Endothelial cell of umbilical vein (primary cell): ENCODE data around the gene PSTPIP1. TPM values are rescaled to one million over a fixed set of nuclear protein-coding genes. Genes with fewer than 3 reads are reported as not detected.

Source experiments
- BruUV-seq: library from RNA; stranded (reverse); fragments of 400-500 nt; replicated peaks from 2 replicates; lab custom pipeline; 2021; lab: Mats Ljungman, UMichigan
- CTCF ChIA-PET: fragments of 300-600, 350-600 bp; sonication (Branson Sonifier 250); formaldehyde crosslinking; loops from one replicate; lab custom pipeline; 2021; ENCODE audit warnings: antibody characterized with exemption, inconsistent platforms; lab: Charles Lee
- POLR2A ChIA-PET: fragments of 300-600, 350-600 bp; sonication (Branson Sonifier 250); formaldehyde crosslinking; loops from one replicate; lab custom pipeline; 2021; ENCODE audit warnings: antibody characterized with exemption, inconsistent platforms; lab: Charles Lee
- DNase-seq: peaks from one replicate; pipeline ENCODE4 v3.0.0-alpha.2; 2011; ENCODE audit warnings: low read depth, low spot score
- FAIRE-seq: peaks from 2 replicates; lab custom pipeline; 2011; peaks lifted over from hg19 to GRCh38; lab: Jason Lieb, UNC
- H2AFZ ChIP-seq: 2 replicates; pipeline ENCODE4 v1.6.0; 2012; ENCODE audit warnings: low read depth, low read length, control low read depth, inconsistent platforms
- H3K27ac ChIP-seq: 2 replicates; pipeline ENCODE4 v1.5.1; 2011; ENCODE audit warnings: low read depth, mild to moderate bottlenecking, control low read depth, low read length, moderate library complexity; ENCODE audit not compliant: insufficient read depth
- H3K27me3 ChIP-seq, 2 experiments: 2 replicates each; pipeline versions ENCODE4 v1.6.0 to v1.6.1; 2011; ENCODE audit warnings: low read length in 2 of 2, mixed read lengths in 1 of 2; ENCODE audit not compliant: control insufficient read depth in 2 of 2, insufficient read depth in 2 of 2
- H3K36me3 ChIP-seq, 2 experiments: 2 replicates in 1 of 2; 3 replicates in 1 of 2; pipeline ENCODE4 v1.5.1; 2011; ENCODE audit warnings: low read length in 2 of 2, mild to moderate bottlenecking in 1 of 2, moderate library complexity in 1 of 2; ENCODE audit not compliant: control insufficient read depth in 2 of 2, insufficient read depth in 2 of 2; ENCODE audit errors: extremely low read depth in 1 of 2
- H3K4me1 ChIP-seq: 3 replicates; pipeline ENCODE4 v1.5.1; 2011; ENCODE audit warnings: mild to moderate bottlenecking, low read length; ENCODE audit not compliant: control insufficient read depth, insufficient read depth; ENCODE audit errors: extremely low read depth
- H3K4me2 ChIP-seq: 2 replicates; pipeline ENCODE4 v1.6.1; 2011; ENCODE audit warnings: low read length, control low read depth, mixed read lengths; ENCODE audit not compliant: insufficient read depth
- H3K4me3 ChIP-seq, 3 experiments: fragments of 200-600 bp in 1 of 3; sonication (generic), shearing (Covaris generic) in 1 of 3; replicated peaks in 1 of 3; 2 replicates each; pipeline ENCODE4 v1.5.1; 2011 to 2016; ENCODE audit warnings: control low read depth in 3 of 3, low read length in 3 of 3, mild to moderate bottlenecking in 2 of 3, inconsistent platforms in 1 of 3, low read depth in 1 of 3, moderate library complexity in 1 of 3; ENCODE audit not compliant: insufficient read depth in 1 of 3
- H3K79me2 ChIP-seq: 2 replicates; pipeline ENCODE4 v1.6.0; 2012; ENCODE audit warnings: low read length, inconsistent platforms; ENCODE audit not compliant: control insufficient read depth, insufficient read depth
- H3K9ac ChIP-seq: replicated peaks from 2 replicates; pipeline ENCODE3; 2011; ENCODE audit warnings: low read length, control low read depth; ENCODE audit not compliant: insufficient read depth; ENCODE audit errors: extremely low read depth
- H3K9me1 ChIP-seq: replicated peaks from 3 replicates; pipeline ENCODE4 v1.6.0; 2011; ENCODE audit warnings: mild to moderate bottlenecking, low read length; ENCODE audit not compliant: control insufficient read depth, insufficient read depth; ENCODE audit errors: extremely low read depth
- H3K9me3 ChIP-seq: replicated peaks from 2 replicates; pipeline ENCODE4 v1.5.1; 2012; ENCODE audit warnings: low read length, inconsistent platforms; ENCODE audit not compliant: control insufficient read depth, insufficient read depth
- H4K20me1 ChIP-seq: replicated peaks from 2 replicates; pipeline ENCODE3; 2011; ENCODE audit warnings: mild to moderate bottlenecking, low read length; ENCODE audit not compliant: control insufficient read depth, insufficient read depth; ENCODE audit errors: extremely low read depth
- CTCF ChIP-seq, 2 donors: IDR thresholded peaks; 1 replicate in 1 of 2; 2 replicates in 1 of 2; pipeline ENCODE4 v1.5.1; 2011; ENCODE audit warnings: low read length in 2 of 2, mild to moderate bottlenecking in 2 of 2, moderate library complexity in 2 of 2, control low read depth in 1 of 2, inconsistent platforms in 1 of 2, low read depth in 1 of 2; ENCODE audit not compliant: insufficient read depth in 1 of 2; ENCODE audit errors: extremely low read depth in 1 of 2
- EZH2 ChIP-seq: IDR thresholded peaks from 2 replicates; pipeline ENCODE4 v1.6.1; 2012; ENCODE audit warnings: borderline replicate concordance, low read depth, mild to moderate bottlenecking, moderate library complexity, low read length, inconsistent platforms; ENCODE audit not compliant: severe bottlenecking
- FOS ChIP-seq: IDR thresholded peaks from 2 replicates; pipeline ENCODE4 v1.6.1; 2011; ENCODE audit warnings: mild to moderate bottlenecking, low read length, moderate library complexity, borderline replicate concordance; ENCODE audit not compliant: insufficient read depth
- GATA2 ChIP-seq: IDR thresholded peaks from 2 replicates; pipeline ENCODE4 v1.7.0; 2011; ENCODE audit warnings: low read depth, mild to moderate bottlenecking, moderate library complexity, mixed read lengths, low read length; ENCODE audit not compliant: insufficient read length, insufficient read depth
- JUN ChIP-seq: IDR thresholded peaks from 2 replicates; pipeline ENCODE4 v1.6.1; 2011; ENCODE audit warnings: borderline replicate concordance, low read depth; ENCODE audit not compliant: insufficient read length, insufficient read depth
- MAX ChIP-seq: IDR thresholded peaks from 2 replicates; pipeline ENCODE4 v1.6.1; 2011; ENCODE audit not compliant: insufficient read depth, insufficient read length
- MYC ChIP-seq: IDR thresholded peaks from one replicate; pipeline ENCODE4 v1.6.1; 2011; ENCODE audit warnings: mild to moderate bottlenecking, low read depth, low read length
- POLR2A ChIP-seq: IDR thresholded peaks from 2 replicates; pipeline ENCODE4 v1.6.1; 2012; ENCODE audit warnings: low read depth, mild to moderate bottlenecking, control low read depth, low read length
- POLR2AphosphoS5 ChIP-seq: IDR thresholded peaks from 2 replicates; pipeline ENCODE4 v1.6.1; 2012; ENCODE audit warnings: low read depth, mild to moderate bottlenecking, control low read depth, low read length, moderate library complexity; ENCODE audit not compliant: insufficient read depth
- dilution Hi-C: fragments of 300-500 bp; cut with MboI; formaldehyde crosslinking; loops from one replicate; pipeline ENCODE4 v1.15.0; 2019; ENCODE audit warnings: low sequenced_read_pairs; ENCODE audit not compliant: extremely low pct_ligation_motif_present
- intact Hi-C: fragments of 100-400 bp; cut with micrococcal nuclease; formaldehyde crosslinking; loops from one replicate; pipeline ENCODE4 v1.10.0; 2022
- polyA plus RNA-seq, 4 experiments: library from polyadenylated mRNA; depleted of rRNA in 3 of 4; stranded (reverse) in 3 of 4; unstranded in 1 of 4; fragments of >200 nt; gene quantifications; 2 replicates each; pipeline versions ENCODE4 v1.2.1 to v1.2.3, GENCODE V29; 2011 to 2012; ENCODE audit warnings: missing spikeins in 1 of 4
- total RNA-seq: library from RNA; stranded (reverse); gene quantifications from 2 replicates; pipeline ENCODE4 v1.2.3, GENCODE V29; 2021

Gene PSTPIP1
- total and polyA plus RNA-seq, 2 donors (not counting 3 experiments of a cell fraction or from before 2014, with no cell fraction given) = not detected

GRCh38 chr15:76962337-76963013, 32.5 kb upstream of the PSTPIP1 start:
- POLR2A ChIA-PET = no interaction called here

More at GRCh38 chr15:76962337-76963013, 32.5 kb upstream of the PSTPIP1 start:
- no peaks in the 10 kb centered on the region for H3K79me2 ChIP-seq
- no peak overlapping the region for H3K9ac ChIP-seq
- TF ChIP-seq CTCF (IDR thresholded peaks at IDR 0.05; ENCODE audit: extremely low read depth in 1 of 2, insufficient read depth in 1 of 2, low read depth in 1 of 2, low read length in 2 of 2) = no peak
- TF ChIP-seq MAX = no peak
- no peak for TF ChIP-seq JUN
- no peak for TF ChIP-seq GATA2
- TF ChIP-seq FOS = no peak
- no peak for TF ChIP-seq MYC
- TF ChIP-seq POLR2AphosphoS5 = no peak
- TF ChIP-seq EZH2 = no peak
- no peak for TF ChIP-seq POLR2A
- no peaks in the 10 kb centered on the region for H4K20me1 ChIP-seq
- intact Hi-C loops = no loop called here
- BruUV-seq = no TSS peak
- CTCF ChIA-PET = interaction anchor here (1.2 to 4.9 kb wide), 3 partner anchors 8 to 12 kb away, joined by 3 to 26 read pairs (median 3); no protein-coding TSS in a partner anchor
- H3K27ac ChIP-seq = no peak overlapping the region
- peaks cover 0 to 13% of the 10 kb centered on the region in 2 experiments for H3K27me3 ChIP-seq
- H3K4me2 ChIP-seq = no peak overlapping the region
- H3K4me1 ChIP-seq = peaks cover 6% of the 10 kb centered on the region
- H3K9me3 ChIP-seq = no peaks in the 10 kb centered on the region
- dilution Hi-C loops = no loop called here
- H3K4me3 ChIP-seq = no peak overlapping the region
- DNase-seq (no peak), FAIRE-seq (no peak)
- no peaks in the 10 kb centered on the region for H3K9me1 ChIP-seq
- no peak overlapping the region for H2AFZ ChIP-seq
- H3K36me3 ChIP-seq = no peaks in the 10 kb centered on the region
